Rectal smooth muscle tissue (tissue), 1 donor: ENCODE measurements around the gene COA1.
A peak's percentile ranks its signal among the peaks of the same experiment; 100 is the strongest.
"Not testable (repeated sequence)": the region's sequence is repeated elsewhere in the genome, so short reads cannot be mapped to it uniquely, and the experiment has no call there.

Experiments used
- H3K27ac ChIP-seq: one replicate; pipeline ENCODE4 v1.7.0; 2013; ENCODE audit warnings: low read depth, low read length, inconsistent platforms
- H3K27me3 ChIP-seq: one replicate; pipeline ENCODE4 v1.7.0; 2013; ENCODE audit warnings: low read length; ENCODE audit not compliant: control insufficient read depth, insufficient read depth
- H3K36me3 ChIP-seq: one replicate; pipeline ENCODE4 v1.7.0; 2013; ENCODE audit warnings: low read length; ENCODE audit not compliant: control insufficient read depth, insufficient read depth
- H3K4me1 ChIP-seq: one replicate; pipeline ENCODE4 v1.7.0; 2013; ENCODE audit warnings: low read length; ENCODE audit not compliant: control insufficient read depth, insufficient read depth
- H3K4me3 ChIP-seq: one replicate; pipeline ENCODE4 v1.7.0; 2013; ENCODE audit warnings: low read length
- H3K9ac ChIP-seq: one replicate; pipeline ENCODE4 v1.7.0; 2013; ENCODE audit warnings: low read length

The COA1 gene

GRCh38 chr7:43729214-43729923 lies at the start of gene COA1:
Gene COA1 (minus strand): TSS chr7:43729523. CDS start chr7:43648614, 80,909 bp downstream.
- Histone ChIP-seq H3K27ac (peak within 1 kb of the TSS; percentile 81), H3K4me1 (peaks cover 8% of the 10 kb centered on the region), H3K4me3 (peak within 1 kb of the TSS; percentile 73), H3K9ac (peak within 1 kb of the TSS; percentile 77), H3K27me3 (no peaks in the 10 kb centered on the region), H3K36me3 (no peaks in the 10 kb centered on the region)

GRCh38 chr7:43778293-43779044 lies 49.1 kb upstream of the COA1 start:
- not testable (repeated sequence) for H3K4me3 ChIP-seq, H3K4me1 ChIP-seq, H3K36me3 ChIP-seq, H3K9ac ChIP-seq, H3K27ac ChIP-seq, H3K27me3 ChIP-seq

- not testable (repeated sequence) for H3K27ac ChIP-seq, H3K36me3 ChIP-seq, H3K9ac ChIP-seq, H3K27me3 ChIP-seq, H3K4me3 ChIP-seq, H3K4me1 ChIP-seq
Observed at GRCh38 chr7:43775255-43775654, 45.9 kb upstream of the COA1 start.

- H3K27ac ChIP-seq, H3K4me3 ChIP-seq, H3K9ac ChIP-seq, H3K4me1 ChIP-seq, H3K36me3 ChIP-seq, H3K27me3 ChIP-seq: not testable (repeated sequence)
Observed at GRCh38 chr7:43773268-43773667, 43.9 kb upstream of the COA1 start.

GRCh38 chr7:43771573-43771972 lies 42.2 kb upstream of the COA1 start:
- Histone ChIP-seq H3K9ac (no peak overlapping the region), H3K27ac (no peak overlapping the region), H3K36me3 (peaks cover 4% of the 10 kb centered on the region), H3K4me3 (no peak overlapping the region), H3K27me3 (no peaks in the 10 kb centered on the region), H3K4me1 (no peaks in the 10 kb centered on the region)

GRCh38 chr7:43771128-43771527 lies 41.8 kb upstream of the COA1 start:
- no peak overlapping the region for H3K9ac ChIP-seq
- H3K36me3 ChIP-seq, result peaks cover 4% of the 10 kb centered on the region
- no peak overlapping the region for H3K4me3 ChIP-seq
- no peaks in the 10 kb centered on the region for H3K4me1 ChIP-seq
- H3K27ac ChIP-seq, result no peak overlapping the region
- no peaks in the 10 kb centered on the region for H3K27me3 ChIP-seq

GRCh38 chr7:43769791-43770465 lies 40.6 kb upstream of the COA1 start:
- H3K4me1 ChIP-seq, result peaks cover 3% of the 10 kb centered on the region
- no peak overlapping the region for H3K27ac ChIP-seq
- H3K4me3 ChIP-seq, result no peak overlapping the region
- no peak overlapping the region for H3K9ac ChIP-seq
- H3K27me3 ChIP-seq, result no peaks in the 10 kb centered on the region
- H3K36me3 ChIP-seq, result peaks cover 4% of the 10 kb centered on the region

GRCh38 chr7:43769281-43769680 lies 40.0 kb upstream of the COA1 start:
- Histone ChIP-seq H3K27ac (no peak overlapping the region), H3K36me3 (peaks cover 4% of the 10 kb centered on the region), H3K4me3 (no peak overlapping the region), H3K4me1 (peaks cover 10% of the 10 kb centered on the region), H3K27me3 (no peaks in the 10 kb centered on the region), H3K9ac (no peak overlapping the region)

- Histone ChIP-seq H3K4me1 (peaks cover 10% of the 10 kb centered on the region), H3K36me3 (peaks cover 4% of the 10 kb centered on the region), H3K27ac (no peak overlapping the region), H3K27me3 (no peaks in the 10 kb centered on the region), H3K9ac (no peak overlapping the region), H3K4me3 (no peak overlapping the region)
Observed at GRCh38 chr7:43768887-43769272, 39.6 kb upstream of the COA1 start.

- Histone ChIP-seq H3K4me3 (no peak overlapping the region), H3K4me1 (peaks cover 10% of the 10 kb centered on the region), H3K36me3 (peaks cover 4% of the 10 kb centered on the region), H3K27ac (no peak overlapping the region), H3K9ac (no peak overlapping the region), H3K27me3 (no peaks in the 10 kb centered on the region)
Observed at GRCh38 chr7:43768201-43768886, 39.0 kb upstream of the COA1 start.

GRCh38 chr7:43767311-43767710 lies 38.0 kb upstream of the COA1 start:
- Histone ChIP-seq H3K9ac (no peak overlapping the region), H3K4me3 (no peak overlapping the region), H3K4me1 (peaks cover 10% of the 10 kb centered on the region), H3K36me3 (peaks cover 2% of the 10 kb centered on the region), H3K27me3 (no peaks in the 10 kb centered on the region), H3K27ac (no peak overlapping the region)

- H3K27ac ChIP-seq, result no peak overlapping the region
- H3K36me3 ChIP-seq, result peaks cover 2% of the 10 kb centered on the region
- no peak overlapping the region for H3K9ac ChIP-seq
- no peaks in the 10 kb centered on the region for H3K27me3 ChIP-seq
- H3K4me3 ChIP-seq, result no peak overlapping the region
- peaks cover 10% of the 10 kb centered on the region for H3K4me1 ChIP-seq
Observed at GRCh38 chr7:43766564-43766963, 37.2 kb upstream of the COA1 start.
